ENCODE results near the gene PTPN18.

GRCh38 chr2:130382313-130382917, 26.6 kb downstream of the PTPN18 start:
- TF ChIP-seq POLR2AphosphoS5 (IDR thresholded peaks at IDR 0.05; ENCODE audit: low read depth, low read length) (no peak), TAF1 (IDR thresholded peaks at IDR 0.05; ENCODE audit: low read depth, low read length) (no peak), POLR2A (IDR thresholded peaks at IDR 0.05; ENCODE audit: low read depth, low read length) (no peak)
